NCI-H69 (cell line): ENCODE results near the gene PI16.

Source experiments
- DNase-seq: peaks from one replicate; lab custom pipeline; 2025; lab: John Stamatoyannopoulos, UW

PI16 gene

GRCh38 chr6:36999751-37000125 is 45.2 kb downstream of the PI16 start:
- peak; percentile 58 for DNase-seq

GRCh38 chr6:37004044-37004980 is 49.8 kb downstream of the PI16 start:
- no peak for DNase-seq

- DNase-seq: no peak
These were observed 50.7 kb downstream of the PI16 start, which contains the start of gene FGD2 for GRCh38 chr6:37005061-37005810. FGD2 (plus strand) TSS chr6:37005655; CDS start chr6:37005818, 163 bp downstream.

GRCh38 chr6:37005827-37006567 is 51.5 kb downstream of the PI16 start:
- peak; percentile 45 for DNase-seq

- DNase-seq: no peak
These were observed 52.3 kb downstream of the PI16 start for GRCh38 chr6:37006793-37007339.

GRCh38 chr6:37007340-37008043 is 53.0 kb downstream of the PI16 start:
- no peak for DNase-seq

GRCh38 chr6:37008484-37009465 is 54.2 kb downstream of the PI16 start:
- DNase-seq: no peak

GRCh38 chr6:37010402-37010892 is 55.9 kb downstream of the PI16 start:
- no peak for DNase-seq

- no peak for DNase-seq
These were observed 57.3 kb downstream of the PI16 start for GRCh38 chr6:37011656-37012378.

- DNase-seq: no peak
These were observed 59.3 kb downstream of the PI16 start for GRCh38 chr6:37013516-37014491.
